GM12864 (cell line): ENCODE data around the gene CAPN10.
A peak's percentile ranks its signal among the peaks of the same experiment; 100 is the strongest.

ENCODE experiments used
- DNase-seq: peaks from one replicate; pipeline ENCODE4 v3.0.0-alpha.2; 2011; ENCODE audit warnings: low read depth
- H3K4me3 ChIP-seq: 2 replicates; pipeline ENCODE4 v1.5.1; 2011; ENCODE audit warnings: mild to moderate bottlenecking, low read depth, low read length, control low read depth
- CTCF ChIP-seq: IDR thresholded peaks from 2 replicates; pipeline ENCODE4 v1.5.1; 2011; ENCODE audit warnings: low read depth, mild to moderate bottlenecking, moderate library complexity, low read length, control low read depth, inconsistent platforms; ENCODE audit errors: missing control alignments

Gene CAPN10

GRCh38 chr2:240593026-240593702 lies 6.6 kb downstream of the CAPN10 start:
- no peak overlapping the region for H3K4me3 ChIP-seq
- no peak for TF ChIP-seq CTCF
- DNase-seq, result no peak

- no peak overlapping the region for H3K4me3 ChIP-seq
- TF ChIP-seq CTCF, result no peak
- DNase-seq, result no peak
Observed at GRCh38 chr2:240593703-240594451, 7.3 kb downstream of the CAPN10 start.

- TF ChIP-seq CTCF, result no peak
- DNase-seq, result no peak
- no peak overlapping the region for H3K4me3 ChIP-seq
Observed at GRCh38 chr2:240594511-240595380, 8.2 kb downstream of the CAPN10 start.

- no peak for DNase-seq
- H3K4me3 ChIP-seq, result no peak overlapping the region
- TF ChIP-seq CTCF, result peak; percentile 43
Observed at GRCh38 chr2:240595381-240596079, 9.0 kb downstream of the CAPN10 start.

- DNase-seq, result no peak
- TF ChIP-seq CTCF, result no peak
- H3K4me3 ChIP-seq, result no peak overlapping the region
Observed at GRCh38 chr2:240596080-240596460, 9.5 kb downstream of the CAPN10 start.

- no peak for TF ChIP-seq CTCF
- H3K4me3 ChIP-seq, result no peak overlapping the region
- no peak for DNase-seq
Observed at GRCh38 chr2:240596491-240596931, 10.0 kb downstream of the CAPN10 start.
